Stimulated activated CD4-positive, alpha-beta T cell treated with anti-CD3 and anti-CD28 coated beads, TNF-alpha, amount 100 ng/mL, for 4 hours (primary cell): ENCODE results near the gene TXN.
"Not testable (repeated sequence)": the region's sequence is repeated elsewhere in the genome, so short reads cannot be mapped to it uniquely, and the experiment has no call there.

Experiments
- DNase-seq, 3 experiments: peaks; one replicate each; pipeline ENCODE4 v3.0.0-alpha.2; 2020; ENCODE audit warnings: low read depth in 3 of 3

Gene TXN

DNA sequence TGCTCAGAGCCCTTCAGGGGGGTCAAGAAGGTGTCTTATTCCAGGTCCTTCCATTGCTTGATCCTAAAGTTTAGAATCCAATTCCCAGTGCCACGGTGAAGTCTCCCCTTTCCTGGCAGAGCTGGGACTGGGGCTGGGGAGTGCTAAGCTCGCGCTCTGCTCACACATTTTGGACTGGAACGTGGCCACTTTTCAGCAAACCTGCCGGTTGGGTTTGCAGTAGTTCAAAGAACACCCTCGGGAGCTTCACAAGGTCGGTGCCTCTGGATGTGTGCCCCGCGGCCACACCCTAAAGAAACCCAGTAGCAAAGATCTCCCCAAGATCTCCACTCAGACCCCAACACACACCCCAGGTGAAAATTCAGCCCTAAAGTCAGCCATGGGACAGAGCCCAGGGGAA, 48.3 kb downstream of the TXN start, which contains the start of gene C9orf152:
Gene C9orf152, minus strand, starts transcription at position 129 of the 400 bp plus-strand sequence. CDS start 580 bp downstream, outside the sequence.
- no peak for DNase-seq

- DNase-seq, result no peak
Observed at GRCh38 chr9:110207071-110207641, 49.2 kb downstream of the TXN start.

- no peak for DNase-seq
Observed at GRCh38 chr9:110206389-110206788, 49.9 kb downstream of the TXN start.

- not testable (repeated sequence) for DNase-seq
Observed at GRCh38 chr9:110205612-110206011, 50.7 kb downstream of the TXN start.

DNA sequence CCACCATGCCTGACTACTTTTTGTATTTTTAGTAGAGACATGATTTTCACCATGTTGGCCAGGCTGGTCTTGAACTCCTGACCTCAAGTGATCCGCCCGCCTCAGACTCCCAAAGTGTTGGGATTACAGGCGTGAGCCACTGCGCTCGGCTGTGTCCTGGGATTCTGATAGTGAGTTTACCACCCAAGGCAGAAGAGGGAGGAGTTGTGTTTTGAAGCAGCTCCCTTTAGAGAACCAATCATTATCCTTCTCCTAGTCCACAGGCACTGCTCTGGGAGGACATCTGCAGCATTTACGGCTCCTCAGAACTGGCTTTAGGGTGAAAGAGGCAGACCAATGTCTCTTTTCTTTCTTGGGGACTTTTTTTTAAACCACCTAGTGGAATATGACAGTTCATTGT, 54.1 kb downstream of the TXN start:
- no peak for DNase-seq

- DNase-seq, result no peak
Observed at GRCh38 chr9:110199643-110200042, 56.7 kb downstream of the TXN start.

- no peak for DNase-seq
Observed at GRCh38 chr9:110198357-110198756, 58.0 kb downstream of the TXN start.

DNA sequence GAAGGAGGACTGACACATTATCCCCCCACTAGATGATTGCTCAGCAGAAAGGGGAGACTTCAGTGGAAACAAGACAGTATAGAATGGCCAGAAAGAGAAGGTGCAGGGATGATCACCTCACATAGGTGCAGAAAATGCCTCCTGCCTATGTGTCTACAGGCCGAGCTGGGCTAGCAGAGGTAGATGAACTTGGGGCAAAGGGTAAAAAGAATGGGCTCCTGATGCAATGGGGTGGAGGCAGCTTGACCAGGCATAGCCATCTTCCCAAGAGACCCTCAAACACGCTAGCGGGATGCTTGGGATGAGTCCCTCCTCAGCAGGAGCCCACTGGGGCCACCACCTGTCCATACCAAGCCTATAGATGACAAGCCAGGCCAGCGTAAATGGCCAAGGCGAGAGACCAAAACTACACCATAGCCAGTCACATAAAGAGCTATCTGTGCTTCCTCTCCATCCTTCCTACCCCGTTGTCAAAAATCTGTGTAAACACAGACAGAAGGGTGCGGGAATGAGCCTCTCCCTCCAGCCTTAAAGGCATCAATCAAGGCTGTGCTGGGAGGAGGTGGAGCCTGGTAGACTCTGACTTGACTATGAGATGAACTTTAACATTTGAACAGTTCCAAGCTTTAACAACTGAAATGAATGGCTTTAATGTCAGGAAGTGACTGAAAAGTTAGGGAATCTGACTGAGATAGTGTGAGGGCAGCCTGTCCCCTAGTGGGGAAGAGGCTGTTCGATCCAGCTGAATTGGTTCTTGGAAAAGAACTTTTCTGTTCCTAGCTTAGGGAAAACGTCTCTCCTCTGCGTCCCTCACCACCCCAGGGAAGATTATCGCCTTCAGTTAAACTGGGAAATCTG, 58.7 kb downstream of the TXN start:
- no peak for DNase-seq

DNA sequence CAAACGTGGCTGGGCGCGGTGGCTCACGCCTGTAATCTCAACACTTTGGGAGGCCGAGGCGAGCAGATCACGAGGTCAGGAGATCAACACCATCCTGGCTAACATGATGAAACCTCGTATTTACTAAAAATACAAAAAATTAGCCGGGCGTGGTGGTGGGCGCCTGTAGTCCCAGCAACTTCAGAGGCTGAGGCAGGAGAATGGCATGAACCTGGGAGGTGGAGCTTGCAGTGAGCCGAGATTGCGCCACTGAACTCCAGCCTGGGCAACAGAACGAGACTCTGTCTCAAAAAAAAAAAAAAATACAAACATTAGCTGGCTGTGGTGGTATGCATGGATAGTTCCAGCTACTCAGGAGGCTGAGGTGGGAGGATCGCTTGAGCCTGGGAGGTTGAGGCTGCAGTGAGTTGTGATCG, 60.2 kb downstream of the TXN start:
- DNase-seq, result not testable (repeated sequence)
